Cardiac muscle cell (in vitro differentiated cells and primary cell): ENCODE data around the gene SFRP5. TPM values are rescaled to one million over a fixed set of nuclear protein-coding genes. Genes with fewer than 3 reads are reported as not detected.

Experiments
- DNase-seq, 2 donors: peaks; one replicate each; pipeline versions ENCODE4 v3.0.0 to v3.0.0-alpha.2; 2010 to 2017; ENCODE audit warnings: low read depth in 1 of 2, low spot score in 1 of 2
- H3K27ac ChIP-seq: fragments of 200-600 bp; sonication (generic); 2 replicates; pipeline ENCODE4 v1.5.1; 2016
- H3K27me3 ChIP-seq: fragments of 200-600 bp; sonication (generic); 2 replicates; pipeline ENCODE4 v1.6.0; 2016; ENCODE audit warnings: control low read depth
- H3K36me3 ChIP-seq: fragments of 200-600 bp; sonication (generic); 2 replicates; pipeline ENCODE4 v1.5.1; 2016; ENCODE audit warnings: control low read depth
- H3K4me1 ChIP-seq: fragments of 200-600 bp; sonication (generic); 2 replicates; pipeline ENCODE4 v1.8.1; 2017; ENCODE audit warnings: low read depth, mild to moderate bottlenecking, mixed run types
- H3K4me3 ChIP-seq: fragments of 200-600 bp; sonication (generic); 2 replicates; pipeline ENCODE4 v1.5.1; 2016; ENCODE audit warnings: mild to moderate bottlenecking
- H3K9me3 ChIP-seq: fragments of 200-600 bp; sonication (generic); 2 replicates; pipeline ENCODE4 v1.5.1; 2017; ENCODE audit warnings: low read depth, mild to moderate bottlenecking, control low read depth
- CTCF ChIP-seq: IDR thresholded peaks from 2 replicates; pipeline ENCODE4 v1.5.1; 2012; ENCODE audit warnings: low read depth, mild to moderate bottlenecking, low read length
- polyA plus RNA-seq: library from polyadenylated mRNA; unstranded; fragments of >200 nt; fragmentation: Nextera tagmentation; extraction: Ambion mirVana; gene quantifications from 2 replicates; pipeline ENCODE4 v1.2.1, GENCODE V29; 2016
- total RNA-seq: library from RNA; depleted of rRNA; stranded (reverse); fragments of >200 nt; gene quantifications from 2 replicates; pipeline ENCODE4 v1.2.3, GENCODE V29; 2016

Gene SFRP5
- total and polyA plus RNA-seq, 2 experiments from 2014 or later = 23.7 to 38.2 TPM

- no peak for TF ChIP-seq CTCF
- DNase-seq = no peak
- no peak overlapping the region for H3K4me3 ChIP-seq
- H3K4me1 ChIP-seq = peaks cover 5% of the 10 kb centered on the region
- no peak overlapping the region for H3K27ac ChIP-seq
- no peaks in the 10 kb centered on the region for H3K9me3 ChIP-seq
- no peaks in the 10 kb centered on the region for H3K27me3 ChIP-seq
- H3K36me3 ChIP-seq = peaks cover 49% of the 10 kb centered on the region
These were observed 18.8 kb downstream of the SFRP5 start for GRCh38 chr10:97752956-97753355.

- no peak overlapping the region for H3K4me3 ChIP-seq
- DNase-seq = peak in 1 of 2 donors; percentile 38
- peak overlapping the region; percentile 60 for H3K27ac ChIP-seq
- H3K9me3 ChIP-seq = no peaks in the 10 kb centered on the region
- H3K36me3 ChIP-seq = peaks cover 40% of the 10 kb centered on the region
- H3K27me3 ChIP-seq = no peaks in the 10 kb centered on the region
- H3K4me1 ChIP-seq = peaks cover 29% of the 10 kb centered on the region
- TF ChIP-seq CTCF = no peak
These were observed 23.7 kb downstream of the SFRP5 start for GRCh38 chr10:97748116-97748515.

GRCh38 chr10:97747573-97747972 is 24.2 kb downstream of the SFRP5 start:
- no peak for TF ChIP-seq CTCF
- DNase-seq = no peak
- Histone ChIP-seq H3K4me3 (no peak overlapping the region), H3K27me3 (no peaks in the 10 kb centered on the region), H3K4me1 (peaks cover 34% of the 10 kb centered on the region), H3K9me3 (no peaks in the 10 kb centered on the region), H3K27ac (peak overlapping the region; percentile 60), H3K36me3 (peaks cover 35% of the 10 kb centered on the region)

GRCh38 chr10:97744405-97745035 is 27.3 kb downstream of the SFRP5 start:
- no peak overlapping the region for H3K4me3 ChIP-seq
- peaks cover 23% of the 10 kb centered on the region for H3K36me3 ChIP-seq
- TF ChIP-seq CTCF = no peak
- peak overlapping the region; percentile 70 for H3K27ac ChIP-seq
- no peaks in the 10 kb centered on the region for H3K9me3 ChIP-seq
- peak in 1 of 2 donors; percentile 46 for DNase-seq
- H3K27me3 ChIP-seq = no peaks in the 10 kb centered on the region
- H3K4me1 ChIP-seq = peaks cover 47% of the 10 kb centered on the region

GRCh38 chr10:97743169-97743943 is 28.4 kb downstream of the SFRP5 start:
- Histone ChIP-seq H3K9me3 (no peaks in the 10 kb centered on the region), H3K27ac (peak overlapping the region; percentile 70), H3K4me3 (no peak overlapping the region), H3K27me3 (no peaks in the 10 kb centered on the region), H3K4me1 (peaks cover 46% of the 10 kb centered on the region), H3K36me3 (peaks cover 12% of the 10 kb centered on the region)
- DNase-seq = no peak
- TF ChIP-seq CTCF = no peak
